Naive thymus-derived CD4-positive, alpha-beta T cell (primary cell): ENCODE measurements around the gene GRIP2. TPM values are rescaled to one million over a fixed set of nuclear protein-coding genes. Genes with fewer than 3 reads are reported as not detected.

ENCODE experiments used
- ATAC-seq: fragments of 150-1000 bp; cut with Tn5 transposase; 2 replicates; pipeline ENCODE4 v1.10.0; 2021; ENCODE audit warnings: mild to moderate bottlenecking, moderate library complexity
- CTCF ChIA-PET: fragments of 350-600 bp; sonication (Branson Sonifier 250); formaldehyde crosslinking; loops from one replicate; lab custom pipeline; 2021; ENCODE audit warnings: antibody characterized with exemption; lab: Charles Lee
- POLR2A ChIA-PET: fragments of 350-600 bp; sonication (Branson Sonifier 250); formaldehyde crosslinking; loops from one replicate; lab custom pipeline; 2021; ENCODE audit warnings: antibody characterized with exemption, inconsistent platforms; lab: Charles Lee
- DNase-seq, 9 donors: peaks; one replicate each; pipeline versions ENCODE4 v3.0.0 to v3.0.0-alpha.2; 2020 to 2022; ENCODE audit warnings: mixed read lengths in 1 of 9
- H3K27ac ChIP-seq: one replicate; pipeline ENCODE4 v1.7.0; 2013; ENCODE audit warnings: mild to moderate bottlenecking, low read depth, low read length, moderate library complexity
- H3K27me3 ChIP-seq, 2 donors: one replicate each; pipeline ENCODE4 v1.7.0; 2013; ENCODE audit warnings: low read length in 2 of 2, mild to moderate bottlenecking in 2 of 2, moderate library complexity in 2 of 2; ENCODE audit not compliant: control insufficient read depth in 2 of 2, insufficient read depth in 2 of 2
- H3K36me3 ChIP-seq, 3 experiments: 1 replicate in 2 of 3; 2 replicates in 1 of 3; pipeline ENCODE4 v1.7.0; 2013; ENCODE audit warnings: low read length in 3 of 3, mild to moderate bottlenecking in 3 of 3, moderate library complexity in 1 of 3; ENCODE audit not compliant: insufficient read depth in 3 of 3, control insufficient read depth in 2 of 3
- H3K4me1 ChIP-seq, 2 donors: one replicate each; pipeline ENCODE4 v1.7.0; 2013; ENCODE audit warnings: low read length in 2 of 2, mild to moderate bottlenecking in 2 of 2, moderate library complexity in 1 of 2; ENCODE audit not compliant: control insufficient read depth in 2 of 2, insufficient read depth in 2 of 2
- H3K4me3 ChIP-seq: 2 replicates; pipeline ENCODE4 v1.7.0; 2013; ENCODE audit warnings: mild to moderate bottlenecking, low read length
- H3K9me3 ChIP-seq, 3 experiments: 1 replicate in 2 of 3; 2 replicates in 1 of 3; pipeline ENCODE4 v1.7.0; 2013; ENCODE audit warnings: low read length in 3 of 3; ENCODE audit not compliant: control insufficient read depth in 2 of 3
- H3K27ac Mint-ChIP-seq, 9 donors: one replicate each; pipeline ENCODE4 v1.8.0; 2020 to 2022; ENCODE audit warnings: mixed read lengths in 9 of 9, mild to moderate bottlenecking in 8 of 9, moderate library complexity in 5 of 9, inconsistent platforms in 2 of 9
- H3K27me3 Mint-ChIP-seq, 5 donors: one replicate each; pipeline ENCODE4 v1.8.0; 2021 to 2022; ENCODE audit warnings: mixed read lengths in 5 of 5, mild to moderate bottlenecking in 1 of 5
- H3K36me3 Mint-ChIP-seq, 5 donors: one replicate each; pipeline ENCODE4 v1.8.0; 2020 to 2022; ENCODE audit warnings: mixed read lengths in 5 of 5, mild to moderate bottlenecking in 3 of 5, inconsistent platforms in 1 of 5
- H3K4me1 Mint-ChIP-seq, 7 donors: one replicate each; pipeline ENCODE4 v1.8.0; 2020 to 2022; ENCODE audit warnings: mixed read lengths in 7 of 7, mild to moderate bottlenecking in 3 of 7, inconsistent platforms in 1 of 7
- H3K4me3 Mint-ChIP-seq, 10 donors: one replicate each; pipeline ENCODE4 v1.8.0; 2020 to 2022; ENCODE audit warnings: mild to moderate bottlenecking in 10 of 10, mixed read lengths in 10 of 10, moderate library complexity in 6 of 10, inconsistent platforms in 2 of 10
- H3K9me3 Mint-ChIP-seq, 11 donors: one replicate each; pipeline ENCODE4 v1.8.0; 2020 to 2022; ENCODE audit warnings: mixed read lengths in 11 of 11, mild to moderate bottlenecking in 4 of 11, inconsistent platforms in 1 of 11, moderate library complexity in 1 of 11
- intact Hi-C, 2 donors: fragments of 100-400 bp; cut with micrococcal nuclease; formaldehyde crosslinking; loops; one replicate each; pipeline ENCODE4 v1.15.1; 2023
- polyA plus RNA-seq, 2 donors: library from polyadenylated mRNA; unstranded; fragments of 300-500 nt; fragmentation: Illumina TruSeq; gene quantifications; one replicate each; pipeline ENCODE4 v1.2.3, GENCODE V29; 2021
- total RNA-seq, 6 experiments: library from RNA in 5 of 6; stranded (reverse) in 5 of 6; gene quantifications; 1 replicate in 5 of 6; 2 replicates in 1 of 6; pipeline ENCODE4 v1.2.3 and lab custom pipeline; 2021 to 2026

The GRIP2 gene
- not detected for total RNA-seq
- not detected for polyA plus RNA-seq
- total RNA-seq (lab: John Stamatoyannopoulos, UW): not detected

GRCh38 chr3:14539742-14540491 is at the start of gene GRIP2:
GRIP2 (minus strand) TSS chr3:14540342; CDS start chr3:14540308, 34 bp downstream.
- Histone ChIP-seq H3K27me3 (no peaks in the 10 kb centered on the region), H3K27ac (no peak within 1 kb of the TSS), H3K4me1 (no peaks in the 10 kb centered on the region), H3K4me3 (no peak within 1 kb of the TSS), H3K36me3 (no peaks in the 10 kb centered on the region), H3K9me3 (no peaks in the 10 kb centered on the region)
- Mint-ChIP-seq H3K36me3 (no peaks in the 10 kb centered on the region), H3K4me3 (no peak within 1 kb of the TSS), H3K4me1 (no peaks in the 10 kb centered on the region), H3K27ac (no peak within 1 kb of the TSS), H3K9me3 (no peaks in the 10 kb centered on the region), H3K27me3 (peaks cover 0 to 3% (median 0%) of the 10 kb centered on the region in 5 donors)
- ChIA-PET POLR2A (no interaction called here), CTCF (interaction anchor here (0.6 kb wide), 1 partner anchor 571 kb away, joined by 3 read pairs; no protein-coding TSS in a partner anchor)
- intact Hi-C loops: no loop called here
- ATAC-seq (no peak), DNase-seq (no peak)

- Mint-ChIP-seq H3K9me3 (no peaks in the 10 kb centered on the region), H3K27ac (no peak overlapping the region), H3K27me3 (peaks cover 18 to 52% (median 33%) of the 10 kb centered on the region in 5 donors), H3K4me3 (no peak overlapping the region), H3K36me3 (no peaks in the 10 kb centered on the region), H3K4me1 (no peaks in the 10 kb centered on the region)
- no peak overlapping the region for H3K27ac ChIP-seq
- ATAC-seq: no peak
- H3K9me3 ChIP-seq: no peaks in the 10 kb centered on the region
- ChIA-PET POLR2A (no interaction called here), CTCF (no interaction called here)
- no peak for DNase-seq
- H3K27me3 ChIP-seq: no peaks in the 10 kb centered on the region
- intact Hi-C loops: no loop called here
- H3K4me3 ChIP-seq: no peak overlapping the region
- H3K36me3 ChIP-seq: no peaks in the 10 kb centered on the region
- H3K4me1 ChIP-seq: no peaks in the 10 kb centered on the region
Observed at GRCh38 chr3:14588425-14589112, 48.4 kb upstream of the GRIP2 start.

- no peak overlapping the region for H3K27ac ChIP-seq
- Mint-ChIP-seq H3K4me1 (no peaks in the 10 kb centered on the region), H3K36me3 (no peaks in the 10 kb centered on the region), H3K9me3 (no peaks in the 10 kb centered on the region), H3K27me3 (peaks cover 18 to 47% (median 29%) of the 10 kb centered on the region in 5 donors), H3K27ac (no peak overlapping the region), H3K4me3 (no peak overlapping the region)
- no peaks in the 10 kb centered on the region for H3K9me3 ChIP-seq
- peak; percentile 14 for ATAC-seq
- no peaks in the 10 kb centered on the region for H3K27me3 ChIP-seq
- no peak overlapping the region for H3K4me3 ChIP-seq
- ChIA-PET CTCF (no interaction called here), POLR2A (no interaction called here)
- H3K4me1 ChIP-seq: no peaks in the 10 kb centered on the region
- intact Hi-C loops: no loop called here
- DNase-seq: no peak
- H3K36me3 ChIP-seq: no peaks in the 10 kb centered on the region
Observed at GRCh38 chr3:14587740-14588360, 47.7 kb upstream of the GRIP2 start.

GRCh38 chr3:14586611-14587010 is 46.5 kb upstream of the GRIP2 start:
- Histone ChIP-seq H3K4me1 (no peaks in the 10 kb centered on the region), H3K27ac (no peak overlapping the region), H3K27me3 (no peaks in the 10 kb centered on the region), H3K9me3 (no peaks in the 10 kb centered on the region), H3K4me3 (no peak overlapping the region), H3K36me3 (no peaks in the 10 kb centered on the region)
- H3K4me1 Mint-ChIP-seq: no peaks in the 10 kb centered on the region
- no peak overlapping the region for H3K4me3 Mint-ChIP-seq
- no peak overlapping the region for H3K27ac Mint-ChIP-seq
- no peaks in the 10 kb centered on the region for H3K9me3 Mint-ChIP-seq
- DNase-seq: no peak
- intact Hi-C loops: no loop called here
- ATAC-seq: no peak
- ChIA-PET CTCF (no interaction called here), POLR2A (no interaction called here)
- no peaks in the 10 kb centered on the region for H3K36me3 Mint-ChIP-seq
- H3K27me3 Mint-ChIP-seq: peaks cover 20 to 52% (median 30%) of the 10 kb centered on the region in 5 donors

- no peak overlapping the region for H3K27ac ChIP-seq
- peaks cover 10 to 37% (median 13%) of the 10 kb centered on the region in 5 donors for H3K27me3 Mint-ChIP-seq
- H3K27ac Mint-ChIP-seq: no peak overlapping the region
- H3K36me3 ChIP-seq: no peaks in the 10 kb centered on the region
- H3K4me1 ChIP-seq: no peaks in the 10 kb centered on the region
- POLR2A ChIA-PET: no interaction called here
- no peak overlapping the region for H3K4me3 ChIP-seq
- H3K9me3 ChIP-seq: no peaks in the 10 kb centered on the region
- H3K27me3 ChIP-seq: no peaks in the 10 kb centered on the region
- H3K9me3 Mint-ChIP-seq: no peaks in the 10 kb centered on the region
- H3K4me3 Mint-ChIP-seq: no peak overlapping the region
- no peaks in the 10 kb centered on the region for H3K4me1 Mint-ChIP-seq
- no peak for ATAC-seq
- no peak for DNase-seq
- no peaks in the 10 kb centered on the region for H3K36me3 Mint-ChIP-seq
- intact Hi-C loops: no loop called here
- CTCF ChIA-PET: no interaction called here
Observed at GRCh38 chr3:14583548-14584091, 43.5 kb upstream of the GRIP2 start.

- CTCF ChIA-PET: no interaction called here
Observed at GRCh38 chr3:14582045-14582410, 41.9 kb upstream of the GRIP2 start.

More at GRCh38 chr3:14582045-14582410, 41.9 kb upstream of the GRIP2 start:
- H3K4me3 ChIP-seq: no peak overlapping the region
- POLR2A ChIA-PET: no interaction called here
- Mint-ChIP-seq H3K27ac (no peak overlapping the region), H3K4me1 (no peaks in the 10 kb centered on the region), H3K36me3 (no peaks in the 10 kb centered on the region), H3K4me3 (no peak overlapping the region), H3K9me3 (no peaks in the 10 kb centered on the region), H3K27me3 (peaks cover 6 to 36% (median 10%) of the 10 kb centered on the region in 5 donors)
- H3K27ac ChIP-seq: no peak overlapping the region
- H3K9me3 ChIP-seq: no peaks in the 10 kb centered on the region
- DNase-seq: no peak
- H3K27me3 ChIP-seq: no peaks in the 10 kb centered on the region
- no peaks in the 10 kb centered on the region for H3K36me3 ChIP-seq
- no peak for ATAC-seq
- intact Hi-C loops: no loop called here
- H3K4me1 ChIP-seq: no peaks in the 10 kb centered on the region
